HepG2 (cell line): ENCODE data around the gene ADCY1.

ENCODE experiments used
- ISX ChIP-seq: sonication (generic); formaldehyde crosslinking; conservative IDR thresholded peaks from 2 replicates; pipeline ENCODE4 v1.5.0; 2020; ENCODE audit warnings: missing genetic modification reagents
- NBN ChIP-seq: fragments of 450-650 bp; conservative IDR thresholded peaks from 2 replicates; pipeline ENCODE4 v1.6.1; 2017

DNA sequence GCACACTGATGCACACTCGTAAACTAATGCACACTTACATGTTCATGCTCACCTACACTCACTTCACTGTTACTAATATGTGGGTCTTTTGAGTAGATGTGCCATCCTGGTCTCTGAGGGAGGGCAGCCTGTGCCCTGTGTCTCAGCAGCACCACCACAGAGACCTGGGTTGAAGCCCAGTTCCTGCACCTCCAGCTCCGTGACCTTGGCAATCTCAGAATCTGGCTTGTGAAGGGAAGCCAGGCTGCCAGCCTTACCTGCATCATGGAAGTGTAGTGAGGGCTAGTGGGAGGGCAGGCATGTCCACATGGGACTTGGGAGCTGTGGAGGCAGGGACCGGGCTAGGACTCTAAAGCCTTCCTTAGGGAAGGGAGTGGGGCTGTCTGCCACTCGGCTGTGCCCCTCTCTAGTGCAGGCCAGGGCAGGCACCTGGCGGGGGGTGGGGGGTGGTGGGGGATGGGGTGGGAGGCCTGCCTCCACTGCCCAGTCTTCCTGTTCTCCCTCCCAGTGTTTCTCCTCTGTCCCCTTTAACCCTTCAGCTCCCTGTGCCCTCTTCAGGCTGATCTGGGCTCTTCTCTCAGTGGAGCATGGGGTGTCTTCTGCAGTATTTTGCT is 8.1 kb downstream of the ADCY1 start:
- TF ChIP-seq ISX (CRISPR knock-in tag) (no peak), NBN (no peak)
